MCF 10A (cell line): ENCODE measurements around the gene UQCRQ. TPM values are rescaled to one million over a fixed set of nuclear protein-coding genes. Genes with fewer than 3 reads are reported as not detected.

ENCODE experiments used
- BruUV-seq: library from RNA; stranded (reverse); fragments of 400-500 nt; replicated peaks from 2 replicates; lab custom pipeline; 2021; lab: Mats Ljungman, UMichigan
- CTCF ChIA-PET: fragments of 300-600 bp; sonication (Branson Sonifier 250); formaldehyde crosslinking; extraction: SDS; loops from one replicate; lab custom pipeline; 2021; ENCODE audit warnings: antibody characterized with exemption, inconsistent platforms; lab: Yijun Ruan, JAX
- POLR2A ChIA-PET: fragments of 300-600, 350-650 bp; sonication (Branson Sonifier 250); formaldehyde crosslinking; extraction: SDS; loops from one replicate; lab custom pipeline; 2020; ENCODE audit warnings: antibody characterized with exemption, inconsistent platforms; lab: Yijun Ruan, JAX
- DNase-seq: peaks from one replicate; pipeline ENCODE4 v3.0.0-alpha.2; 2018; ENCODE audit not compliant: unreplicated experiment
- H3K27ac Mint-ChIP-seq: one replicate; pipeline ENCODE4 v1.8.0; 2022; ENCODE audit warnings: mild to moderate bottlenecking, low read depth, mixed read lengths; ENCODE audit not compliant: unreplicated experiment
- H3K27me3 Mint-ChIP-seq: one replicate; pipeline ENCODE4 v1.8.0; 2022; ENCODE audit warnings: mixed read lengths; ENCODE audit not compliant: insufficient read depth, unreplicated experiment
- H3K36me3 Mint-ChIP-seq: one replicate; pipeline ENCODE4 v1.8.0; 2022; ENCODE audit warnings: mild to moderate bottlenecking, moderate library complexity, mixed read lengths; ENCODE audit not compliant: insufficient read depth, unreplicated experiment
- H3K4me1 Mint-ChIP-seq: one replicate; pipeline ENCODE4 v1.8.0; 2022; ENCODE audit warnings: mixed read lengths; ENCODE audit not compliant: insufficient read depth, unreplicated experiment
- H3K4me3 Mint-ChIP-seq: one replicate; pipeline ENCODE4 v1.8.0; 2022; ENCODE audit warnings: mild to moderate bottlenecking, moderate library complexity, mixed read lengths; ENCODE audit not compliant: unreplicated experiment
- H3K9me3 Mint-ChIP-seq: one replicate; pipeline ENCODE4 v1.8.0; 2022; ENCODE audit warnings: mixed read lengths; ENCODE audit not compliant: unreplicated experiment
- intact Hi-C: fragments of 100-400 bp; cut with micrococcal nuclease; formaldehyde crosslinking; loops from 2 replicates; pipeline ENCODE4 v1.14.1; 2022
- total RNA-seq: library from RNA; stranded (reverse); gene quantifications from 2 replicates; pipeline ENCODE4 v1.2.3, GENCODE V29; 2022
- TF ChIP-seq, protein P1 (sequence below): fragments of 200-600 bp; IDR thresholded peaks from one replicate; pipeline ENCODE4 v1.8.0; 2022; ENCODE audit warnings: antibody characterized with exemption, mild to moderate bottlenecking; ENCODE audit not compliant: unreplicated experiment

Gene UQCRQ
- total RNA-seq, 1 experiment from 2014 or later = 974 TPM

DNA sequence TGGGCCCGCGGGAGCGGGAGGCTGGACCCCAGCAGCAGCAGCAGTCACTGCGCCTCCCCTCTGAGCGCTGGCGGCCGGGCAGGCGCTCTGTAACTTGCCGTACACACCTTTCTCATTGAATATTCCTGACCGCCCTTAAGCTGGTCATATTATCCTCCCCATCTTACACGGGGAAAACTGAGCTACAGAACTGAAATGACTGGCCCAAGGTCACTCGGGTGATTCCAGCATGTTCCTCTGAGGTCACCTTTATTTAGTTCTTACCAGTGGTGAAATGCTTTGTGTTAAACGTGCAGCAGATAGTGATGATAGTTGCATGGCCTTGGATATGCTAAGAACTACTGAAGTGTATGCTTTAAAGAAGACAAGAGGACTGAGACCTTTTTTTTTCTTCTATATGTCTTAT is 607 bp downstream of the UQCRQ start:
- intact Hi-C loops = no loop called here
- no peak for DNase-seq
- peaks cover 57% of the 10 kb centered on the region for H3K36me3 Mint-ChIP-seq
- peaks cover 17% of the 10 kb centered on the region for H3K4me1 Mint-ChIP-seq
- BruUV-seq = TSS peak; percentile 78
- no peaks in the 10 kb centered on the region for H3K9me3 Mint-ChIP-seq
- H3K4me3 Mint-ChIP-seq = peak overlapping the region; percentile 93
- ChIA-PET CTCF (interaction anchor here (0.6 to 13.6 kb wide), 13 partner anchors 9 to 369 kb away, joined by 3 to 211 read pairs (median 4); partner anchors contain the start of gene SHROOM1), POLR2A (interaction anchor here (0.6 to 11.0 kb wide), 31 partner anchors 9 to 1664 kb away, joined by 3 to 176 read pairs (median 7); partner anchors contain the start of genes HSPA4, KIF3A, RAD50 and SEPTIN8)
- H3K27me3 Mint-ChIP-seq = no peaks in the 10 kb centered on the region
- TF ChIP-seq, protein P1, sequence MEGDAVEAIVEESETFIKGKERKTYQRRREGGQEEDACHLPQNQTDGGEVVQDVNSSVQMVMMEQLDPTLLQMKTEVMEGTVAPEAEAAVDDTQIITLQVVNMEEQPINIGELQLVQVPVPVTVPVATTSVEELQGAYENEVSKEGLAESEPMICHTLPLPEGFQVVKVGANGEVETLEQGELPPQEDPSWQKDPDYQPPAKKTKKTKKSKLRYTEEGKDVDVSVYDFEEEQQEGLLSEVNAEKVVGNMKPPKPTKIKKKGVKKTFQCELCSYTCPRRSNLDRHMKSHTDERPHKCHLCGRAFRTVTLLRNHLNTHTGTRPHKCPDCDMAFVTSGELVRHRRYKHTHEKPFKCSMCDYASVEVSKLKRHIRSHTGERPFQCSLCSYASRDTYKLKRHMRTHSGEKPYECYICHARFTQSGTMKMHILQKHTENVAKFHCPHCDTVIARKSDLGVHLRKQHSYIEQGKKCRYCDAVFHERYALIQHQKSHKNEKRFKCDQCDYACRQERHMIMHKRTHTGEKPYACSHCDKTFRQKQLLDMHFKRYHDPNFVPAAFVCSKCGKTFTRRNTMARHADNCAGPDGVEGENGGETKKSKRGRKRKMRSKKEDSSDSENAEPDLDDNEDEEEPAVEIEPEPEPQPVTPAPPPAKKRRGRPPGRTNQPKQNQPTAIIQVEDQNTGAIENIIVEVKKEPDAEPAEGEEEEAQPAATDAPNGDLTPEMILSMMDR = no peak
- H3K27ac Mint-ChIP-seq = peak overlapping the region; percentile 96

DNA sequence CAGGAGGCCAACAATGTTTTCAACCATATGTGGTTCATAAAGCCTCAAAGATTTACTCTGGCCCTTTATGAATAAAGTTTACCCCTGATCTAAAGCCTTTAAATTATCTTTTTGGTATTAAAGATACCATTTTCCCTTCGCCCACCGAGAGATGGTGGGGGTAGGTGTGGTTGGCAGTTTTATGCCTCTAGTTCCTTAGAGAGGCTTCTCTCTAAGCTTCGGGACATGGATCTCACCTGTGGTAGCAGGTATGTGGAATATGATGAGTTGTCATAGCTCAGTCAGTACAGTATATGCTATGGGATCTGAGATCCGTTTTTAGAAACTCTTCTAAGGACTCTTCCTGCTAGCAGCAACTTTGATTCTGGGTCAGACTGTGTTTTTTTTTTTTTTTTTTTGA is 2.3 kb downstream of the UQCRQ start:
- H3K9me3 Mint-ChIP-seq = no peaks in the 10 kb centered on the region
- BruUV-seq = no TSS peak
- CTCF ChIA-PET = interaction anchor here (0.6 to 13.6 kb wide), 9 partner anchors 8 to 210 kb away, joined by 3 to 211 read pairs (median 5); partner anchors contain the start of gene SHROOM1
- H3K4me1 Mint-ChIP-seq = peaks cover 17% of the 10 kb centered on the region
- H3K27ac Mint-ChIP-seq = no peak overlapping the region
- peaks cover 74% of the 10 kb centered on the region for H3K36me3 Mint-ChIP-seq
- H3K27me3 Mint-ChIP-seq = no peaks in the 10 kb centered on the region
- TF ChIP-seq, protein P1 = no peak
- intact Hi-C loops = no loop called here
- H3K4me3 Mint-ChIP-seq = no peak overlapping the region
- DNase-seq = no peak
- POLR2A ChIA-PET = interaction anchor here (0.5 to 11.0 kb wide), 14 partner anchors 10 to 1206 kb away, joined by 3 to 176 read pairs (median 3); partner anchors contain the start of genes KIF3A and SHROOM1

DNA sequence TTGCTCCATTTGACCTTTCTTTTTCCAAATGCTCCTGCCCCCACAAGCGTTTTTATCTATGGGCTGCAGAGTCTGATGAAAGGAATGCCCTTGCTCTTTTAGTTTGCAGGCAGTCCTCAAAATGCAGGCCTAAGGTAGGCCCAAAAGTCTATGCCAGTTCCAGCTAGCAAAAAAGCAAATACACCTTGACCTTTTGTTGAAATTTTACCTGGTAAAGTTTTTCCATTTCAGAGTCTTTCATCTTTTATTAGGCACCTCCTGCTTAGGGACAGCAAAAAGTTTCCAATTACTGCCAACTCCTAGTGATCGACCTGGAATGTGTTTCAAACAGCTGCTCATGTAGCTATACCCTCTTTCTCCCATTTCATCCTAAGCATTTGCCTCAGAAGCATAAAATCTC is 4.4 kb downstream of the UQCRQ start:
- TF ChIP-seq, protein P1 = no peak
- Mint-ChIP-seq H3K27ac (no peak overlapping the region), H3K36me3 (peaks cover 92% of the 10 kb centered on the region), H3K27me3 (no peaks in the 10 kb centered on the region), H3K4me1 (peaks cover 11% of the 10 kb centered on the region), H3K9me3 (no peaks in the 10 kb centered on the region), H3K4me3 (no peak overlapping the region)
- no peak for DNase-seq
- POLR2A ChIA-PET = interaction anchor here (0.6 to 11.0 kb wide), 10 partner anchors 9 to 440 kb away, joined by 3 to 176 read pairs (median 4); partner anchors contain the start of genes KIF3A and SHROOM1
- no TSS peak for BruUV-seq
- CTCF ChIA-PET = interaction anchor here (0.6 to 8.9 kb wide), 7 partner anchors 12 to 133 kb away, joined by 3 to 68 read pairs (median 4); partner anchors contain the start of gene SHROOM1
- intact Hi-C loops = no loop called here

DNA sequence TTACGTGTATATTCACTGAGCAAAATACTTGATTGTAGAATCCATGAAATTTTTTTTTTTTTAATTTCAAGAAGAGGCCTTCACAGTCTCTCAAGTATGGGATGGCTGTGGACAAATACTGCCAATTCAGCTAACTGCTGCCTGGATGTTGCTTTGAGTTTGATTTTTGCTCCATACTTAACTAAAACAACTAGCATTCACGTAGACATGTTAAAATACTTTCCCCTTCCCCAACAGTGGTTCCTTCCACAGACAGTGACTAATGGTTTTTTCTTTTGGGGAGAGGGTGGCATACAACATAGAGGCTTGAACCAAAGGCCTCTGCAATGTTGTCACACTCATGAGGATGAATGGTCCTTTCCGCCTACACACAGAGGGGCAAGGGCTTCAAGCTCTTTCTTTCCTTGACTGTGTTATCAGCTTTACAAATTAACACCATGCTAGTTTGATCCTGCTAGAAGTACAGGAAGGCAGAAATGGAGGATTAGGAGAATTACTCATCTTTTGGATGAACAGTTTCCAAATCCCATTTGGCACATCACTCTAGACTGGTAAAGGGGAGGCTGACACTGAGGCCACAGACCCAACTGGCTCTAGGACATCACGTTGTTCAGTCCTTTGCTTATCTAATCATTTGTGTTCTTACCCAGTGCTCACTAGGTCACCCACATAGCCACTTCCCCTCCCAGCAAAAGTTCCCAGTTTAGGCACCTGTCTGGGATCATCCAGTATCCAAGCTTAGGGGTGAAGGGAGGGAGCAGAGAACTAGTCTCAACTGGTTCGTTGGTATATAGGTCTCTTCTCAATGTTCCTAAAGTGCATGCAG is 5.2 kb downstream of the UQCRQ start:
- TF ChIP-seq, protein P1 = no peak
- DNase-seq = no peak
- H3K27ac Mint-ChIP-seq = no peak overlapping the region

More for the DNA sequence above, 5.2 kb downstream of the UQCRQ start:
- Mint-ChIP-seq H3K27me3 (no peaks in the 10 kb centered on the region), H3K4me1 (peaks cover 6% of the 10 kb centered on the region), H3K36me3 (peaks cover 95% of the 10 kb centered on the region), H3K9me3 (no peaks in the 10 kb centered on the region), H3K4me3 (no peak overlapping the region)
- CTCF ChIA-PET = interaction anchor here (0.5 to 8.9 kb wide), 6 partner anchors 11 to 691 kb away, joined by 3 to 68 read pairs (median 13); partner anchors contain the start of gene SHROOM1
- POLR2A ChIA-PET = interaction anchor here (0.6 to 11.0 kb wide), 10 partner anchors 8 to 440 kb away, joined by 3 to 176 read pairs (median 3); partner anchors contain the start of gene SHROOM1
- BruUV-seq = no TSS peak
- intact Hi-C loops = no loop called here
